ENCODE results near the gene TMEM120A. TPM values are rescaled to one million over a fixed set of nuclear protein-coding genes. Genes with fewer than 3 reads are reported as not detected.

Gene TMEM120A
- polyA plus RNA-seq, 1 donor from 2014 or later = 32.2 TPM

GRCh38 chr7:75987805-75988567, 6.4 kb downstream of the TMEM120A start:
- Mint-ChIP-seq H3K9me3 (no peaks in the 10 kb centered on the region), H3K27me3 (no peaks in the 10 kb centered on the region), H3K4me1 (peaks cover 0 to 11% (median 10%) of the 10 kb centered on the region in 3 donors), H3K27ac (peak overlapping the region in 1 of 3 donors; percentile 88), H3K4me3 (peak overlapping the region in 1 of 4 donors; percentile 39), H3K36me3 (peaks cover 6% of the 10 kb centered on the region)

- peaks cover 6% of the 10 kb centered on the region for H3K36me3 Mint-ChIP-seq
- no peaks in the 10 kb centered on the region for H3K27me3 Mint-ChIP-seq
- H3K9me3 Mint-ChIP-seq = no peaks in the 10 kb centered on the region
- peak overlapping the region in 1 of 3 donors; percentile 88 for H3K27ac Mint-ChIP-seq
- no peak overlapping the region for H3K4me3 Mint-ChIP-seq
- peaks cover 0 to 11% (median 10%) of the 10 kb centered on the region in 3 donors for H3K4me1 Mint-ChIP-seq
Measured at GRCh38 chr7:75987026-75987804, 7.2 kb downstream of the TMEM120A start.

GRCh38 chr7:75986147-75986781, 8.1 kb downstream of the TMEM120A start:
- Mint-ChIP-seq H3K4me1 (peaks cover 0 to 11% (median 10%) of the 10 kb centered on the region in 3 donors), H3K4me3 (no peak overlapping the region), H3K36me3 (peaks cover 6% of the 10 kb centered on the region), H3K27me3 (no peaks in the 10 kb centered on the region), H3K27ac (no peak overlapping the region), H3K9me3 (no peaks in the 10 kb centered on the region)

GRCh38 chr7:75985518-75986146, 8.8 kb downstream of the TMEM120A start:
- H3K9me3 Mint-ChIP-seq = no peaks in the 10 kb centered on the region
- no peak overlapping the region for H3K27ac Mint-ChIP-seq
- H3K4me3 Mint-ChIP-seq = no peak overlapping the region
- peaks cover 0 to 11% (median 7%) of the 10 kb centered on the region in 3 donors for H3K4me1 Mint-ChIP-seq
- H3K27me3 Mint-ChIP-seq = no peaks in the 10 kb centered on the region
- H3K36me3 Mint-ChIP-seq = peaks cover 6% of the 10 kb centered on the region

- H3K36me3 Mint-ChIP-seq = peaks cover 3% of the 10 kb centered on the region
- no peaks in the 10 kb centered on the region for H3K9me3 Mint-ChIP-seq
Measured at GRCh38 chr7:75985009-75985517, 9.3 kb downstream of the TMEM120A start.

GRCh38 chr7:75984130-75985008, 10.0 kb downstream of the TMEM120A start:
- Mint-ChIP-seq H3K27ac (no peak overlapping the region), H3K36me3 (peaks cover 6% of the 10 kb centered on the region), H3K27me3 (no peaks in the 10 kb centered on the region), H3K4me3 (no peak overlapping the region), H3K9me3 (no peaks in the 10 kb centered on the region), H3K4me1 (peaks cover 0 to 2% (median 0%) of the 10 kb centered on the region in 3 donors)

More at GRCh38 chr7:75985009-75985517, 9.3 kb downstream of the TMEM120A start:
- Mint-ChIP-seq H3K27me3 (no peaks in the 10 kb centered on the region), H3K4me3 (no peak overlapping the region), H3K4me1 (peaks cover 0 to 7% (median 2%) of the 10 kb centered on the region in 3 donors), H3K27ac (no peak overlapping the region)

- H3K4me1 Mint-ChIP-seq = peaks cover 0 to 2% (median 0%) of the 10 kb centered on the region in 3 donors
- H3K27ac Mint-ChIP-seq = no peak overlapping the region
- H3K36me3 Mint-ChIP-seq = peaks cover 6% of the 10 kb centered on the region
- no peaks in the 10 kb centered on the region for H3K27me3 Mint-ChIP-seq
- H3K4me3 Mint-ChIP-seq = peak overlapping the region in 1 of 4 donors; percentile 57
- H3K9me3 Mint-ChIP-seq = no peaks in the 10 kb centered on the region
Measured at GRCh38 chr7:75983471-75984129, 10.8 kb downstream of the TMEM120A start.

GRCh38 chr7:75982306-75983064, 11.9 kb downstream of the TMEM120A start:
- Mint-ChIP-seq H3K4me1 (peaks cover 0 to 2% (median 0%) of the 10 kb centered on the region in 3 donors), H3K4me3 (no peak overlapping the region), H3K36me3 (peaks cover 6% of the 10 kb centered on the region), H3K9me3 (no peaks in the 10 kb centered on the region), H3K27me3 (no peaks in the 10 kb centered on the region), H3K27ac (no peak overlapping the region)

- H3K36me3 Mint-ChIP-seq = peaks cover 4% of the 10 kb centered on the region
- H3K4me1 Mint-ChIP-seq = peaks cover 0 to under 1% (median 0%) of the 10 kb centered on the region in 3 donors
- H3K27me3 Mint-ChIP-seq = no peaks in the 10 kb centered on the region
- no peak overlapping the region for H3K4me3 Mint-ChIP-seq
- H3K27ac Mint-ChIP-seq = no peak overlapping the region
- H3K9me3 Mint-ChIP-seq = no peaks in the 10 kb centered on the region
Measured at GRCh38 chr7:75981453-75982305, 12.7 kb downstream of the TMEM120A start.

GRCh38 chr7:75981203-75981452, 13.3 kb downstream of the TMEM120A start:
- Mint-ChIP-seq H3K36me3 (peaks cover 4% of the 10 kb centered on the region), H3K9me3 (no peaks in the 10 kb centered on the region), H3K27ac (no peak overlapping the region), H3K4me1 (no peaks in the 10 kb centered on the region), H3K27me3 (no peaks in the 10 kb centered on the region), H3K4me3 (no peak overlapping the region)

- H3K27ac Mint-ChIP-seq = no peak overlapping the region
- H3K36me3 Mint-ChIP-seq = peaks cover 4% of the 10 kb centered on the region
- no peaks in the 10 kb centered on the region for H3K4me1 Mint-ChIP-seq
- H3K4me3 Mint-ChIP-seq = no peak overlapping the region
- no peaks in the 10 kb centered on the region for H3K9me3 Mint-ChIP-seq
- no peaks in the 10 kb centered on the region for H3K27me3 Mint-ChIP-seq
Measured at GRCh38 chr7:75980430-75981202, 13.8 kb downstream of the TMEM120A start.

Data from IgD-negative memory B cell (primary cell).